Head of caudate nucleus (tissue), 42 donors: ENCODE results near the gene GNRH2.
A peak's percentile ranks its signal among the peaks of the same experiment; 100 is the strongest.
"Not testable (repeated sequence)": the region's sequence is repeated elsewhere in the genome, so short reads cannot be mapped to it uniquely, and the experiment has no call there.

ENCODE experiments used
- DNase-seq, 42 donors: peaks; one replicate each; pipeline versions ENCODE4 v3.0.0 to v3.0.0-alpha.2; 2020 to 2021; ENCODE audit warnings: mixed read lengths in 7 of 42
- intact Hi-C: fragments of 100-400 bp; cut with DNase I; formaldehyde crosslinking; loops from one replicate; pipeline ENCODE4 v1.15.0; 2022

Gene GNRH2

GRCh38 chr20:3068986-3069900, 25.8 kb downstream of the GNRH2 start:
- peak in 1 of 42 donors; percentile 18 for DNase-seq
- intact Hi-C loops, result no loop called here

DNA sequence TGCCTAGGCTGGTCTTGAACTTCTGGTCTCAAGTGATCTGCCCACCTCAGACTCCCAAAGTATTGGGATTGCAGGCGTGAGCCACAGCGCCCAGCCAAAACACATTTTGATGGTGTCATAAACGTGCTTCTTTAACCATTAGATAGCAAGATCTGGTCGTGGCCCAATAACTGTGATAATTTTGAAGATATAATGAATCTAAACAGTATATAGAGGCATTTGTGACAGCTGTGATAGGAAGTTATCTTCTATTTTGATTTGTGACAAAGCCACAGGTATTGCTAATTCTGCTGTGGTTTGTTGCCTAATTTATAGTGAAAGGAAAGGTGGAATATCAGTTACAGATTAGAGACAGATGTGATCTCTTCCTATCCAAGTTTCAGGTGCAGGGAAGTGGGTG, 27.3 kb downstream of the GNRH2 start:
- no peak for DNase-seq
- intact Hi-C loops, result no loop called here

DNA sequence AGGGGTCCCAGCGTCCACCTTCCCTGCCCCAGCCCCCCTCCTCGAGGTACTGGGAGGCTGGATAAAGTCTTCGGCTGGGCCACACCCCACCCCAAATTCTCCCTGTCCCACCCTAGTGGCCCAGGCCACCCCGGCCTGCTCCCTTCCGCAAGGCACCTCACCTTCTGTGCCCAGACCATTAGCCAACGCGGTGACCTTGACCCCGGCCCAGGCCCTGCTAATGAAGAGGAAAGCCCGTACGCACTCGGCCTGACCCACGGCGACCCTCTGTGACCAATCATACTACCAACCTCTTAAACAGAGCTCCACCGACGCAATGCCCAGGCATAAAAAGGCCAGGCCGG, 27.8 kb downstream of the GNRH2 start:
- DNase-seq, result no peak
- intact Hi-C loops, result no loop called here

DNA sequence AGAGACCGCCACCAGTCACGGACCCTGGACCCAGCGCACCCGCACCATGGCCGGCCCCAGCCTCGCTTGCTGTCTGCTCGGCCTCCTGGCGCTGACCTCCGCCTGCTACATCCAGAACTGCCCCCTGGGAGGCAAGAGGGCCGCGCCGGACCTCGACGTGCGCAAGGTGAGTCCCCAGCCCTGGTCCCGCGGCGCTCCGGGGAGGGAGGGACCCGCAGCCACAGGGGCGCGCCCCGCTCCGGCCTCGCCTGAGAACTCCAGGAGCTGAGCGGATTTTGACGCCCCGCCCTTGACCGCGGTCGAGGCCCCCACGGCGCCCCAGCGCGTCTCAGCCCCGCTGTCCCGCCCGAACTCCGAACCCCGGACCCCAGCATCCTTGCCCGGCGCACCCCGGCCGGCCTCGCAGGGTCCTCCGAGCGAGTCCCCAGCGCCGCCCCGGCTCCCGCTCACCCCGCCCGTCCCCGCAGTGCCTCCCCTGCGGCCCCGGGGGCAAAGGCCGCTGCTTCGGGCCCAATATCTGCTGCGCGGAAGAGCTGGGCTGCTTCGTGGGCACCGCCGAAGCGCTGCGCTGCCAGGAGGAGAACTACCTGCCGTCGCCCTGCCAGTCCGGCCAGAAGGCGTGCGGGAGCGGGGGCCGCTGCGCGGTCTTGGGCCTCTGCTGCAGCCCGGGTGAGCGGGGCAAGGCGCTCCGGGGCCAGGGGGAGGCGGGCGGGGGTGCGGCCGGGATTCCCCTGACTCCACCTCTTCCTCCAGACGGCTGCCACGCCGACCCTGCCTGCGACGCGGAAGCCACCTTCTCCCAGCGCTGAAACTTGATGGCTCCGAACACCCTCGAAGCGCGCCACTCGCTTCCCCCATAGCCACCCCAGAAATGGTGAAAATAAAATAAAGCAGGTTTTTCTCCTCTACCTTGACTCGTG, 28.4 kb downstream of the GNRH2 start, which contains the start of gene OXT:
Gene OXT (plus strand): TSS at position 11 of the 920 bp plus-strand sequence. CDS start 36 bp downstream, at position 47.
- DNase-seq, result no peak
- intact Hi-C loops, result no loop called here

DNA sequence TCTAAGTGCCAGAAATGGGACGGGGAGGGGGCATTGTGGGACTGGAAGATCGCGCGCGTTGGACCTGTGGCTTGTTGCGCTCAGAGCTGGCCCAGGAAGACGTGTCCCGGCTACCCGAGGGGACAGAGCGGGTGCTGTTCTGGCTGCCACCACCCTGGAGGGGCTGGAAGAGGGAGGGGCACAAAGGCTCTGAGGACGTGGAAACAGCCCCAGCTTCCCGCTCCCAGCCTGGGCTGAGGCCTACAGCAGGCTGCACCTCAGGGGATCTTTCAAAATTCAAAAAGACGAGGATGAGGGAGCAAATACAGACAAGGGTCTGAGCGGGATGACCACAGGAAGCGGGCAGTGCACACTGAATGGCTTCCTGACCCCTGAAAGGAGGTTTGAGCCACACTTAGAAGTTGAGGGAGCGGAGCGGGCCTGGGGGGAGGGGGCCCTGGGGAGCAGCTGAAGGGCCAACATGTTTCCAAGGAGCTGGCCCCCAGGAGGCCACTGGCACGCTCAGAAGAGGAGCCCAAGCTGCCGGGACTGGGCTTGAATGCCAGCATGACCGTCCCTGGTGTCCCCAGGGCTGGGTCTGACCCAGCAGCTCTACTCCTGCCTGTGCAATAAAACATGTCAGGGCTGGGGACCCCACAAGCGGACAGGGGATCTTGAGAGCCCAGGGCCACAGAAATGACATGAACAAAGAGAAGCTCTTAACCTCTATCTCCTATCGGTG, 29.3 kb downstream of the GNRH2 start:
- no peak for DNase-seq
- intact Hi-C loops, result no loop called here

DNA sequence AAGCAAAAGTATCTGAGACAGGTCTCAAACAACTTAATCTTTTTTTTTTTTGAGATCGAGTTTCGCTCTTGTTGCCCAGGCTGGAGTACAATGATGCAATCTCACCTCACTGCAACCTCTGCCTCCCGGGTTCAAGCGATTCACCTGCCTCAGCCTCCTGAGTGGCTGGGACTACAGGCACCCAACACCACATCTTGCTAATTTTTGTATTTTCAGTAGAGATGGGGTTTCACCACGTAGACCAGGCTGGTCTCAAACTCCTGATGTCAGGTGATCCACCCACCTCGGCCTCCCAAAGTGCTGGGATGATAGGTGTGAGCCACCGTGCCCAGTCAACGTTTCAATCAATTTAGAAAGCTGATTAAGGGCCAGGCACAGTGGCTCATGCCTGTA, 29.8 kb downstream of the GNRH2 start:
- DNase-seq, result not testable (repeated sequence)

GRCh38 chr20:3074812-3075211, 31.4 kb downstream of the GNRH2 start:
- DNase-seq, result no peak
- intact Hi-C loops, result no loop called here

More for the DNA sequence above, 29.8 kb downstream of the GNRH2 start:
- intact Hi-C loops, result not testable (repeated sequence)

DNA sequence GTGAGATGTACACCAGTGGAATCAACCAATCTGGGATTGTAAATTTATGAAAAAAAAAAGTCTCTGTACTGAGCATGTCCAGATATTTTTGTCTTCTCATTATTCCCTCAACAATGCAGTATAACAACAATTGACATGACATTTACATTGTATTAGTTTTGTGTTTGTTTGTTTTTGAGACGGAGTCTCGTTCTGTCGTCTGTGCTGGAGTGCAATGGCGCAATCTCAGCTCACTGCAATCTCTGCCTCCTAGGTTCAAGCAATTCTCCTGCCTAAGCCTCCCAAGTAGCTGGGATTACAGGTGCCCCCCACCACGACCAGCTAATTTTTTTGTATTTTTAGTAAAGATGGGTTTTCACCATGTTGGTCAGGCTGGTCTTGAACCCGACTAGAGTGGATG, 31.9 kb downstream of the GNRH2 start:
- DNase-seq, intact Hi-C loops: not testable (repeated sequence)

DNA sequence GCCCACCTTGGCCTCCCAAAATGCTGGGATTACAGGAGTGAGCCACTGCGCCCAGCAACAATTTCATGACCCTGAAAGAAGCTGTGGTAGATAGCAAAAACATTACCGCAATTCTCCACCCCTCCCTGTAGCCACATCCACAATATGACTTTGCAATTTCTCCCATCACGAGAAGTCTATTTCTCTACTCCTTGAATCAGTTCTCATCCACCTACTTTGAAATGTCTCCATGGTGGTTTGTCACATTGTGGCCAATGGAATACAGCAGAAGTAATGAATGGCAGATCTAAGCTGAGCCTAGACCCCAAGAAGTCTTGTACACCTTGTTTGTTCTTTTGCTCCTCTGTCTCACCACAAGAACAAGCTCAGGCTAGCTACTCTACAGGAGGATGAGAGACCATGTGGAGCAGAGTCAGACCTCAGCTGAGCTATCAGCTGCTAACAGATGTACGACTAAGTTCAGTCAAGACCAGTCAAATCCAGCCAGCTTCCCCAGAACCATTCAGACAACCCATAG, 34.3 kb downstream of the GNRH2 start:
- intact Hi-C loops, result no loop called here
- DNase-seq, result no peak

GRCh38 chr20:3080939-3081388, 37.5 kb downstream of the GNRH2 start:
- intact Hi-C loops, result no loop called here
- peak in 17 of 42 donors; percentile 7 to 75 (median 45) for DNase-seq

GRCh38 chr20:3081641-3082040, 38.2 kb downstream of the GNRH2 start:
- no peak for DNase-seq
- intact Hi-C loops, result no loop called here

DNA sequence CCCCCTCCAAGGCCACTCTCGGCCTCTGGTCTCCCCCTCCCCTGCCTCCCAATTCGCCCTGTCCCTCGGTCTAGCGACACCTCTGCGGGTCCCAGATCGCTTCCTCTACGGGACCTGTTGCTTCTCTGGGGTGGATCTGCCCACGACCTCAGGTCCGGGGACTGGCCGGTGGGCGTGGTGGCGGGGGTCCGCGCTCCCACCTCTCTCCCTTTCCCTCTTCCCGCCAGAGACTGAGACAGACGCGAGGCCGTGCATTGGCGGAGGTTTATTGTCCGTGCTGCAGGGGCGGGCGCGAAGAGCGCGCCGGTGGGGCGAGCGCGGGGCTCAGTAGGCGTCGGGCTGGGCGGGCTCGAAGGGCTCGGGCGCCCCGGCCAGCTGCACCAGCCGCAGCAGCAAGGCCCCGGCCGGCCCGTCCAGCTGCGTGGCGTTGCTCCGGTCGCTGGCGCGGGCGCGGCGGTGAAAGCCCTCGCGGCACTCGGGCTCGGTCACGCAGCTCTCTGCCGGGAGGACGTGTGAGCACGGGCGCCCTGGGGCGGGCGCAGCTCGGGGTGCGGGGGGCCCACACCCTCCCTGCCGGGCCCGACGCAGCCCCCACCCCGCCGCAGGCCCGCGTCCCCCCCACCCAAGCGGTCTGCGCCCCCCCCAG, 39.0 kb downstream of the GNRH2 start:
- DNase-seq, result no peak
- intact Hi-C loops, result no loop called here

- no peak for DNase-seq
- intact Hi-C loops, result no loop called here
These were observed 39.8 kb downstream of the GNRH2 start for GRCh38 chr20:3082955-3083952.

GRCh38 chr20:3084283-3084985, 41.0 kb downstream of the GNRH2 start, which contains the start of gene AVP:
Gene AVP, minus strand, starts transcription at chr20:3084724. Its CDS starts 50 bp downstream, at chr20:3084674.
- intact Hi-C loops, result no loop called here
- no peak for DNase-seq

DNA sequence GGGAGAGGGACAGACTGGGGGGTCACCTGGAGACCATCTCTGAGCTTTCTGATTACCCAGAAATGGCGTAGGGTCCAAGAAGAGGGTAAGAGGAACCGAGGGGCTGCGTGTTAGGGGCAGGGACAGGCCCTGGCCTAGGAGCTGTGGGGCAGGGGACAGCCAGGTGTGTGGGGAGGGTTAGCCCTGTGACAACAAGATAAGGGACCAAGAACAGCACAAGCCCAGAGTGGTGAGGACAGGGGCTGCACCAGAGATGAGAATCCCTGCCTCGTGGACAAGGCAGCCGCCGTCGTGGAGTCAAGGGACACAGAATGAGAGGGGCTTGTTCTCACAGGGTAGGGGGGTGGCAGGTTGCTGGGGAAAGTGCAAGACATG, 41.6 kb downstream of the GNRH2 start:
- intact Hi-C loops, result no loop called here
- DNase-seq, result no peak

GRCh38 chr20:3085571-3086072, 42.2 kb downstream of the GNRH2 start:
- no peak for DNase-seq
- intact Hi-C loops, result no loop called here
